Esophagus squamous epithelium (tissue), 5 donors: ENCODE results near the gene PPARA. TPM values are rescaled to one million over a fixed set of nuclear protein-coding genes. Genes with fewer than 3 reads are reported as not detected.
A peak's percentile ranks its signal among the peaks of the same experiment; 100 is the strongest.

Experiments
- DNase-seq: peaks from one replicate; lab custom pipeline; 2025; lab: John Stamatoyannopoulos, UW
- H3K27ac ChIP-seq, 4 donors: fragments of 200-600 bp; sonication (generic); one replicate each; pipeline ENCODE4 v1.5.1; 2016 to 2019; ENCODE audit warnings: mild to moderate bottlenecking in 1 of 4
- H3K27me3 ChIP-seq, 4 donors: fragments of 200-600 bp; sonication (generic); 1 replicate in 3 of 4; 2 replicates in 1 of 4; pipeline versions ENCODE4 v1.5.1 to v1.6.0; 2017 to 2021; ENCODE audit warnings: antibody characterized with exemption in 1 of 4
- H3K36me3 ChIP-seq, 3 donors: fragments of 200-600 bp; sonication (generic); one replicate each; pipeline ENCODE4 v1.5.1; 2016 to 2019
- H3K4me1 ChIP-seq, 3 donors: fragments of 200-600 bp; sonication (generic); one replicate each; pipeline ENCODE4 v1.5.1; 2017 to 2019
- H3K4me3 ChIP-seq, 4 donors: fragments of 200-600 bp; sonication (generic); 1 replicate in 3 of 4; 2 replicates in 1 of 4; pipeline ENCODE4 v1.5.1; 2016 to 2019; ENCODE audit warnings: mild to moderate bottlenecking in 2 of 4, moderate library complexity in 1 of 4
- H3K9me3 ChIP-seq, 3 donors: fragments of 200-600 bp; sonication (generic); one replicate each; pipeline ENCODE4 v1.5.1; 2016 to 2019
- POLR2A ChIP-seq, 4 donors: fragments of 450-650 bp; IDR thresholded peaks; one replicate each; pipeline ENCODE4 v1.6.1; 2017; ENCODE audit warnings: antibody characterized with exemption in 4 of 4, mild to moderate bottlenecking in 4 of 4, moderate library complexity in 3 of 4
- WGBS, 2 donors: methylation state at CpG; one replicate each; pipeline ENCODE4 v1.1.5; 2018; 5-methylcytosine and 5-hydroxymethylcytosine counted together
- intact Hi-C: fragments of 100-400 bp; cut with DNase I; formaldehyde crosslinking; loops from one replicate; pipeline ENCODE4 v1.15.0; 2022
- total RNA-seq, 4 donors: library from RNA; depleted of rRNA; stranded (reverse); fragments of >200 nt; gene quantifications; one replicate each; pipeline ENCODE4 v1.1.0, GENCODE V29; 2016
- TF ChIP-seq, protein P1 (sequence below), 6 experiments: fragments of 450-650 bp in 4 of 6; fragments of 200-600 bp in 2 of 6; sonication (generic) in 2 of 6; IDR thresholded peaks; one replicate each; pipeline ENCODE4 v1.5.1; 2016 to 2019; ENCODE audit warnings: antibody characterized with exemption in 6 of 6, mild to moderate bottlenecking in 4 of 6, moderate library complexity in 4 of 6
- donor health status: DM: yes; HTN: yes; CAD: no.

The PPARA gene
- total RNA-seq, 4 donors from 2014 or later = 7.7 to 18.5 (median 10.1) TPM

DNA sequence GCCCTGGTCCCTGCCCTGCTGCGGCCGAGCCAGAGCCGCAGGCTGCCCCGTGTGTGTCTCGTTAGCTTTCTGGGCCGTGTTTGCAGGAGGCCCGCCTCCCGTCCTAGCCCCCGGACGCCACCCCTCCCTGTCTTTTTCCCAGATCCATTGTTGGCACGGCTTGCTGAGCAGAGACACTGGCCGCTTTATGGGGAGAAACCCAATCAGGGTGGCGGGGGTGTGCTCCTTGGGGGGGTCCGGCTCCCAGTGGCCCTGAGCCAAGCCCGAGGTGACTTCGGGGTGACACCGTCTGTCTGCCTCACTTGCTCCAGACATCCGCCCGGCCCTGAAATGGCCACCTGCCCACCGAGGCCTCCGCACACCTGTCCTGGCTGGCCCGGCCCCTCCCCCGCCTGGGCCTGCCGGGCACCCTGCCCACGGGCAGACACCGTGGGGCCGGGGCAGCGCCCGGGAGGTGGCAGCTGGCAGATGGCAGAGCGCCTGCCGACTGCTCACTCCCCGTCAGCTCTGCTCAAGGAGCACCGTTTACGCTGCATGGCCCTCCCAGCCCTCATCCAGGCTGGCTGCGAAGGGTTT, 43.1 kb upstream of the PPARA start:
- 21 to 68% methylated on average over 6 to 9 of the region's 35 CpGs for WGBS, 2 donors
- peaks cover 11 to 82% (median 23%) of the 10 kb centered on the region in 3 donors for H3K36me3 ChIP-seq
- no peaks in the 10 kb centered on the region for H3K27me3 ChIP-seq
- peak overlapping the region in 1 of 4 donors; percentile 20 for H3K4me3 ChIP-seq
- H3K9me3 ChIP-seq = no peaks in the 10 kb centered on the region
- peaks cover 81 to 100% (median 95%) of the 10 kb centered on the region in 3 donors for H3K4me1 ChIP-seq
- DNase-seq = no peak
- intact Hi-C loops = no loop called here
- H3K27ac ChIP-seq = peak overlapping the region; percentile 87 to 94 (median 92)
- TF ChIP-seq, protein P1, sequence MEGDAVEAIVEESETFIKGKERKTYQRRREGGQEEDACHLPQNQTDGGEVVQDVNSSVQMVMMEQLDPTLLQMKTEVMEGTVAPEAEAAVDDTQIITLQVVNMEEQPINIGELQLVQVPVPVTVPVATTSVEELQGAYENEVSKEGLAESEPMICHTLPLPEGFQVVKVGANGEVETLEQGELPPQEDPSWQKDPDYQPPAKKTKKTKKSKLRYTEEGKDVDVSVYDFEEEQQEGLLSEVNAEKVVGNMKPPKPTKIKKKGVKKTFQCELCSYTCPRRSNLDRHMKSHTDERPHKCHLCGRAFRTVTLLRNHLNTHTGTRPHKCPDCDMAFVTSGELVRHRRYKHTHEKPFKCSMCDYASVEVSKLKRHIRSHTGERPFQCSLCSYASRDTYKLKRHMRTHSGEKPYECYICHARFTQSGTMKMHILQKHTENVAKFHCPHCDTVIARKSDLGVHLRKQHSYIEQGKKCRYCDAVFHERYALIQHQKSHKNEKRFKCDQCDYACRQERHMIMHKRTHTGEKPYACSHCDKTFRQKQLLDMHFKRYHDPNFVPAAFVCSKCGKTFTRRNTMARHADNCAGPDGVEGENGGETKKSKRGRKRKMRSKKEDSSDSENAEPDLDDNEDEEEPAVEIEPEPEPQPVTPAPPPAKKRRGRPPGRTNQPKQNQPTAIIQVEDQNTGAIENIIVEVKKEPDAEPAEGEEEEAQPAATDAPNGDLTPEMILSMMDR (IDR thresholded peaks at IDR 0.05) = no peak
- no peak for TF ChIP-seq POLR2A (IDR thresholded peaks at IDR 0.05)

DNA sequence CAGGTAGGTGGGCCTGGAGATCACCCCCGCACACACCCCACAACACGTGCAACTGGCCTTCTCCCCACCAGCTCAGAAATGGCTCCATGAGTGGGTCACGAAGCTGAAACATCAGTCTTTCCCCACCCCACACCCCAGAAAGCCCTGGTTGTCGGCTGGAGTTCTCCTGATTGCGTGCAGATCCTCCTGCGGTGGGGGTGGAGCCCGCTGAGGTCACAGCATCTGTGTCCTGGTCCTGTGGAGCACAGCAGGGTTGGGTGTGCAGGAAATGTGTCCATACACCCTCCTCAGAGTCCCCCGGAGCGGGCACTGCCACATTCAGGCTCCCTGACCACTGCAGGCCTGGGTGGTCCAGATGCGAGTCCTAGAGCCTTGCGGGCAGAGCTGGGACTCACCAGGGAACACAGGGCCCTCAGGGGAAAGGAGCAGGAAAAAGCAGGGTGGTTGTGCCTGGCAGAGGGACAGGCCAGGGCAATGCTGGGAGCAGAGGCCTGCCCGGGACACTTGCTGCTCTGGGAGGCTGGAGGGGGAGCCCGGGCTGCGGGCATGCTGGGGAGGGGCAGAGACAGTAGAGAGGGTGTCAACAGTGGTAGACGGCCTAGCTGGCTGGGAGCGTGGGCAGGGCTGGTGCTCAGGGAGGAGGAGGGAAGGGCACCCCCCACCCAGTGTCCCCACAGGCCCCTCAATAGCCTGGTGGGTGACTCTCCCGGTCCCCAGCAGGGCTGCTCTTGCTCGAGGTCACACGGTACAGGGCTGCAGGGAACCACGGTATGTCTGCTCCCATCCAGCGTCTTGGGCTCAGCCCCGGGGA, 42.4 kb upstream of the PPARA start:
- H3K27ac ChIP-seq = peak overlapping the region; percentile 87 to 94 (median 92)
- peaks cover 11 to 82% (median 23%) of the 10 kb centered on the region in 3 donors for H3K36me3 ChIP-seq
- 23 to 44% methylated on average over 4 to 6 of the region's 22 CpGs for WGBS, 2 donors
- H3K4me1 ChIP-seq = peaks cover 81 to 100% (median 97%) of the 10 kb centered on the region in 3 donors
- no peaks in the 10 kb centered on the region for H3K27me3 ChIP-seq
- no peak overlapping the region for H3K4me3 ChIP-seq
- H3K9me3 ChIP-seq = no peaks in the 10 kb centered on the region
- DNase-seq = no peak
- intact Hi-C loops = no loop called here
- TF ChIP-seq POLR2A (IDR thresholded peaks at IDR 0.05) = peak in 1 of 4 donors; percentile 1
- TF ChIP-seq, protein P1 (IDR thresholded peaks at IDR 0.05) = no peak

DNA sequence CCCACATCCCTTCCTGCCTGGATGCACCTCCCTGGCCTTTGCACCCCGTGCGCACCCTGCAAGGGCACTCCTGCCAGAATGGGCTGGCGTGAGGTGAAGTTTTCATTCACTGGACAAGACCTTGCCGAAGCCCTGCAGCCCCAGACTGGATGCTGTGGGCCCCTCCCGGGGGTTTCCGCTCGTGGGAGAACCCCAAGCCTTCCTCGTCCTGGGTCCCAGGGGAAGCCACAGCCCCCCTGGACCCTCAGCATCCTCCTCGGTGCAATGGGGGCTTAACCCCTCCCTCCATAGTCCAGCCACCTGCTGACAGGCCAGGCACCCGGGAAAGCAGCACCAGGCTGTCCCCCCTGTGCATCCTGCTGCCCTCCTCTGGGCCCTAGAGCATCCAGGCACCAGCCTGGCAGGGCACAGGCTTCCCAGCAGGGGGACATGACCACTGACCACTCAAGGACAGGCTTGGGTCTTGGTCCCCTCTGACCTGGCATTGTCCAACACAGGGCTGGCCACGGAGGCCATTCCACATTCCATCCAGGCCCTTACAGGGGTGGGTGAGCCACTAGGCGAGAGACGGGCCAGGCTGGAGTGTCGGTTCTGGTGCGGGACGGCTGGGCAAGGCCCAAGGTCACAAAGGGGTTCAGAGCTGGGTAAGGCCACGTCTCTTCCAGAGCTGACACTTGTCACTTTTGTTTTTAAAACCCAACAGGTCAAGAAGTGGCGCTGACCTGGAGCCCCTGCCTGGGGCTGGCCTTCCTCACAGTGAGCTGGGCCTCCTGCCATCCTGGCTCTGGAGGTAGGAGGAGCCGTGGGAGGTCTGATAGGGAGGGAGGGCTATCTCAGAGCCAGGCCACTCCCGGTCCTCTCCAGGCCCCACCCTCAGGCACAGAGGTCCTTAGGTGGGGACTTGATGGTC, 41.5 kb upstream of the PPARA start:
- DNase-seq = no peak
- TF ChIP-seq, protein P1 (IDR thresholded peaks at IDR 0.05) = peak in 1 of 6 experiments; percentile 10
- TF ChIP-seq POLR2A (IDR thresholded peaks at IDR 0.05) = no peak
- Histone ChIP-seq H3K9me3 (no peaks in the 10 kb centered on the region), H3K4me3 (no peak overlapping the region), H3K27me3 (no peaks in the 10 kb centered on the region), H3K4me1 (peaks cover 82 to 100% (median 97%) of the 10 kb centered on the region in 3 donors), H3K27ac (peak overlapping the region; percentile 87 to 94 (median 92)), H3K36me3 (peaks cover 15 to 82% (median 28%) of the 10 kb centered on the region in 3 donors)
- 13 to 54% methylated on average over 3 to 6 of the region's 20 CpGs for WGBS, 2 donors
- intact Hi-C loops = no loop called here

DNA sequence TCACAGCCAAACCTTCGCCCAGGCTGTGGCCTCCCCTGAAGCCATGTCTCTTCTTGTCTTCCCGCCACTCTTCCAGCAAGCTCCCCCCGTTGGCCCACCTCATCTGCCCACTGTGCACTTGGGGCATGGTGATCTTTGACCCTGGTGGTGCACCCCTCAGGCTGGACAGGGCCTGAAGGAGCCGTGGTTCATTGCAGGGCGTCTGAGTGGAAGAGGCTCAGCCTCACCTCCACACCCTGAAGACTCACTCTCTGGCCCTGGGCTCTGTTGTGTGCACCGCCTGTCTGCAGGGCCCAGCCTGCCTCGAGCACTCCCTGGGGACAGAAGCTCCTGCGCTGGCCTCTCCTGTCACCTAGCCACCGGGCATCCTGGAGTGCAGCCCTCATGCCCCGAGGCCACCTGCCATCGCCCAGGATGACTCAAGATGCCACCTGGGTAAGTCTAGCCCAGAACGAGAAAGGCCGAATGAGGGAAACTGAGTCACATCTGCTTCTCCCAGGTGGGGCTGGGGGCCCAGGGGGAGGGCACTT, 40.8 kb upstream of the PPARA start:
- H3K9me3 ChIP-seq = no peaks in the 10 kb centered on the region
- DNase-seq = no peak
- no peak overlapping the region for H3K4me3 ChIP-seq
- TF ChIP-seq, protein P1 (IDR thresholded peaks at IDR 0.05) = no peak
- TF ChIP-seq POLR2A (IDR thresholded peaks at IDR 0.05) = no peak
- intact Hi-C loops = no loop called here
- 20% methylated on average over 1 of the region's 13 CpGs; no CpG with 5 or more reads in 1 of the 2 donors for WGBS, 2 donors
- H3K27ac ChIP-seq = peak overlapping the region; percentile 87 to 94 (median 92)
- H3K27me3 ChIP-seq = no peaks in the 10 kb centered on the region
- H3K4me1 ChIP-seq = peaks cover 82 to 100% (median 96%) of the 10 kb centered on the region in 3 donors
- H3K36me3 ChIP-seq = peaks cover 15 to 82% (median 28%) of the 10 kb centered on the region in 3 donors
